ENCODE measurements around the gene GLRX2.

The GLRX2 gene

GRCh38 chr1:193094112-193094511, 11.1 kb downstream of the GLRX2 start:
- TF ChIP-seq CTCF (IDR thresholded peaks at IDR 0.05; ENCODE audit: poor library complexity, severe bottlenecking) = no peak
- ATAC-seq (ENCODE audit: low read depth) = no peak
- Histone ChIP-seq H3K4me1 (ENCODE audit: insufficient read depth, poor library complexity, severe bottlenecking) (no peaks in the 10 kb centered on the region), H3K27ac (ENCODE audit: poor library complexity, severe bottlenecking) (no peak overlapping the region), H3K36me3 (ENCODE audit: low read depth) (peaks cover 70% of the 10 kb centered on the region), H3K27me3 (ENCODE audit: insufficient read depth, poor library complexity, severe bottlenecking) (no peaks in the 10 kb centered on the region), H3K9me3 (ENCODE audit: severe bottlenecking) (peaks cover 2% of the 10 kb centered on the region), H3K4me3 (ENCODE audit: severe bottlenecking) (no peak overlapping the region)
- DNase-seq (ENCODE audit: low spot score) = no peak

- Histone ChIP-seq H3K36me3 (ENCODE audit: low read depth) (peaks cover 54% of the 10 kb centered on the region), H3K4me1 (ENCODE audit: insufficient read depth, poor library complexity, severe bottlenecking) (no peaks in the 10 kb centered on the region), H3K27me3 (ENCODE audit: insufficient read depth, poor library complexity, severe bottlenecking) (no peaks in the 10 kb centered on the region), H3K4me3 (ENCODE audit: severe bottlenecking) (no peak overlapping the region), H3K9me3 (ENCODE audit: severe bottlenecking) (peaks cover 2% of the 10 kb centered on the region), H3K27ac (ENCODE audit: poor library complexity, severe bottlenecking) (no peak overlapping the region)
- ATAC-seq (ENCODE audit: low read depth) = no peak
- TF ChIP-seq CTCF (IDR thresholded peaks at IDR 0.05; ENCODE audit: poor library complexity, severe bottlenecking) = no peak
- no peak for DNase-seq (ENCODE audit: low spot score)
Observed at GRCh38 chr1:193090865-193091264, 14.3 kb downstream of the GLRX2 start.

GRCh38 chr1:193087893-193088292, 17.3 kb downstream of the GLRX2 start:
- peaks cover 68% of the 10 kb centered on the region for H3K36me3 ChIP-seq (ENCODE audit: low read depth)
- H3K27ac ChIP-seq (ENCODE audit: poor library complexity, severe bottlenecking) = no peak overlapping the region
- TF ChIP-seq CTCF (IDR thresholded peaks at IDR 0.05; ENCODE audit: poor library complexity, severe bottlenecking) = no peak
- DNase-seq (ENCODE audit: low spot score) (no peak), ATAC-seq (ENCODE audit: low read depth) (no peak)
- H3K4me3 ChIP-seq (ENCODE audit: severe bottlenecking) = no peak overlapping the region
- no peaks in the 10 kb centered on the region for H3K4me1 ChIP-seq (ENCODE audit: insufficient read depth, poor library complexity, severe bottlenecking)
- H3K9me3 ChIP-seq (ENCODE audit: severe bottlenecking) = no peaks in the 10 kb centered on the region
- no peaks in the 10 kb centered on the region for H3K27me3 ChIP-seq (ENCODE audit: insufficient read depth, poor library complexity, severe bottlenecking)

- no peaks in the 10 kb centered on the region for H3K27me3 ChIP-seq (ENCODE audit: insufficient read depth, poor library complexity, severe bottlenecking)
- H3K36me3 ChIP-seq (ENCODE audit: low read depth) = peaks cover 73% of the 10 kb centered on the region
- H3K9me3 ChIP-seq (ENCODE audit: severe bottlenecking) = no peaks in the 10 kb centered on the region
- H3K4me3 ChIP-seq (ENCODE audit: severe bottlenecking) = no peak overlapping the region
- no peak for DNase-seq (ENCODE audit: low spot score)
- no peak for ATAC-seq (ENCODE audit: low read depth)
- H3K27ac ChIP-seq (ENCODE audit: poor library complexity, severe bottlenecking) = no peak overlapping the region
- TF ChIP-seq CTCF (IDR thresholded peaks at IDR 0.05; ENCODE audit: poor library complexity, severe bottlenecking) = no peak
- H3K4me1 ChIP-seq (ENCODE audit: insufficient read depth, poor library complexity, severe bottlenecking) = no peaks in the 10 kb centered on the region
Observed at GRCh38 chr1:193086342-193086741, 18.9 kb downstream of the GLRX2 start.

- no peak for DNase-seq (ENCODE audit: low spot score)
- no peak for ATAC-seq (ENCODE audit: low read depth)
- no peak for TF ChIP-seq CTCF (IDR thresholded peaks at IDR 0.05; ENCODE audit: poor library complexity, severe bottlenecking)
- H3K27ac ChIP-seq (ENCODE audit: poor library complexity, severe bottlenecking) = no peak overlapping the region
- H3K4me1 ChIP-seq (ENCODE audit: insufficient read depth, poor library complexity, severe bottlenecking) = no peaks in the 10 kb centered on the region
- H3K36me3 ChIP-seq (ENCODE audit: low read depth) = peaks cover 73% of the 10 kb centered on the region
- no peak overlapping the region for H3K4me3 ChIP-seq (ENCODE audit: severe bottlenecking)
- H3K27me3 ChIP-seq (ENCODE audit: insufficient read depth, poor library complexity, severe bottlenecking) = no peaks in the 10 kb centered on the region
- no peaks in the 10 kb centered on the region for H3K9me3 ChIP-seq (ENCODE audit: severe bottlenecking)
Observed at GRCh38 chr1:193085263-193085662, 20.0 kb downstream of the GLRX2 start.

Data from RWPE2 (cell line).